HepG2 (cell line): ENCODE measurements around the gene GPER1. TPM values are rescaled to one million over a fixed set of nuclear protein-coding genes. Genes with fewer than 3 reads are reported as not detected.

Experiments
- KDM5B ChIP-seq: sonication (generic); formaldehyde crosslinking; IDR thresholded peaks from 2 replicates; pipeline ENCODE4 v1.4.0; 2020; ENCODE audit warnings: missing genetic modification reagents, mild to moderate bottlenecking, borderline replicate concordance
- MIXL1 ChIP-seq: IDR thresholded peaks from 2 replicates; pipeline ENCODE4 v1.6.1; 2016
- MYC ChIP-seq: sonication (generic); formaldehyde crosslinking; IDR thresholded peaks from 2 replicates; pipeline ENCODE4 v1.9.0; 2021; ENCODE audit warnings: missing genetic modification reagents, borderline replicate concordance
- POLR2A ChIP-seq, 2 experiments: IDR thresholded peaks; 2 replicates each; pipeline ENCODE4 v1.6.1; 2011; ENCODE audit warnings: low read depth in 2 of 2, low read length in 2 of 2, mild to moderate bottlenecking in 1 of 2, moderate library complexity in 1 of 2; ENCODE audit not compliant: insufficient read depth in 1 of 2
- POLR2AphosphoS5 ChIP-seq: IDR thresholded peaks from 2 replicates; pipeline ENCODE4 v1.6.1; 2012; ENCODE audit warnings: low read depth, low read length
- RNF219 ChIP-seq: sonication (generic); formaldehyde crosslinking; IDR thresholded peaks from 2 replicates; pipeline ENCODE4 v1.5.0; 2020; ENCODE audit warnings: mild to moderate bottlenecking, missing genetic modification reagents
- RXRB ChIP-seq: IDR thresholded peaks from 2 replicates; pipeline ENCODE4 v1.6.1; 2016; ENCODE audit warnings: borderline replicate concordance, missing genetic modification reagents, missing compliant biosample characterization
- SMAD3 ChIP-seq: sonication (generic); formaldehyde crosslinking; IDR thresholded peaks from 2 replicates; pipeline ENCODE4 v1.4.0; 2020; ENCODE audit warnings: missing genetic modification reagents
- SYNCRIP ChIP-seq: fragments of 200-400 bp; formaldehyde crosslinking; IDR thresholded peaks from 2 replicates; pipeline ENCODE4 v1.6.1; 2018; ENCODE audit warnings: mild to moderate bottlenecking, low read depth, low read length; ENCODE audit not compliant: insufficient read depth
- TARDBP ChIP-seq: sonication (generic); formaldehyde crosslinking; IDR thresholded peaks from 2 replicates; pipeline ENCODE4 v1.8.0; 2022; ENCODE audit warnings: mild to moderate bottlenecking, missing genetic modification reagents
- TGIF2 ChIP-seq: IDR thresholded peaks from 2 replicates; pipeline ENCODE4 v1.6.1; 2016; ENCODE audit warnings: control low read depth, missing compliant biosample characterization
- ZGPAT ChIP-seq: IDR thresholded peaks from 2 replicates; pipeline ENCODE4 v1.6.1; 2016; ENCODE audit warnings: mild to moderate bottlenecking
- ZNF414 ChIP-seq: sonication (generic); formaldehyde crosslinking; IDR thresholded peaks from 2 replicates; pipeline ENCODE4 v1.5.0; 2020; ENCODE audit warnings: missing genetic modification reagents
- ZNF563 ChIP-seq: sonication (generic); formaldehyde crosslinking; IDR thresholded peaks from 2 replicates; pipeline ENCODE4 v1.8.0; 2022; ENCODE audit warnings: mild to moderate bottlenecking, moderate library complexity, missing genetic modification reagents
- ZNF580 ChIP-seq: IDR thresholded peaks from 2 replicates; pipeline ENCODE4 v1.6.1; 2016; ENCODE audit warnings: low read depth, borderline replicate concordance
- ZNF652 ChIP-seq: IDR thresholded peaks from 2 replicates; pipeline ENCODE4 v1.6.1; 2016; ENCODE audit warnings: low read depth, borderline replicate concordance
- ZNF670 ChIP-seq: sonication (generic); formaldehyde crosslinking; IDR thresholded peaks from 2 replicates; pipeline ENCODE4 v1.8.0; 2022; ENCODE audit warnings: mild to moderate bottlenecking, missing genetic modification reagents, borderline replicate concordance
- polyA plus RNA-seq, 8 experiments: library from polyadenylated mRNA; depleted of rRNA in 3 of 8; stranded (reverse) in 7 of 8; unstranded in 1 of 8; fragments of >200 nt; fragmentation: Illumina TruSeq in 4 of 8; extraction: Trizol in 4 of 8; gene quantifications; 2 replicates each; pipeline versions ENCODE4 v1.2.1 to v1.2.3, GENCODE V29; 2011 to 2016; ENCODE audit warnings: low read depth in 4 of 8, missing spikeins in 1 of 8, mixed read lengths in 1 of 8; ENCODE audit not compliant: insufficient read depth in 1 of 8
- total RNA-seq, 5 experiments: library from RNA; depleted of rRNA; stranded (reverse); fragments of >200 nt; fragmentation: Illumina TruSeq; extraction: Trizol; gene quantifications; 2 replicates each; pipeline ENCODE4 v1.2.3, GENCODE V29; 2016; ENCODE audit warnings: low read depth in 1 of 5
- TF ChIP-seq, protein P1 (sequence below), 2 experiments: sonication (generic) in 1 of 2; formaldehyde crosslinking in 1 of 2; IDR thresholded peaks; 2 replicates each; pipeline versions ENCODE4 v1.4.0 to v1.6.1; 2016 to 2020; ENCODE audit warnings: borderline replicate concordance in 1 of 2, low read depth in 1 of 2, mild to moderate bottlenecking in 1 of 2, missing genetic modification reagents in 1 of 2

GPER1 gene
- total and polyA plus RNA-seq, 2 of the 13 experiments (the other 11 are each of a cell fraction or from before 2014, with no cell fraction given): 12.7 to 19.7 TPM

DNA sequence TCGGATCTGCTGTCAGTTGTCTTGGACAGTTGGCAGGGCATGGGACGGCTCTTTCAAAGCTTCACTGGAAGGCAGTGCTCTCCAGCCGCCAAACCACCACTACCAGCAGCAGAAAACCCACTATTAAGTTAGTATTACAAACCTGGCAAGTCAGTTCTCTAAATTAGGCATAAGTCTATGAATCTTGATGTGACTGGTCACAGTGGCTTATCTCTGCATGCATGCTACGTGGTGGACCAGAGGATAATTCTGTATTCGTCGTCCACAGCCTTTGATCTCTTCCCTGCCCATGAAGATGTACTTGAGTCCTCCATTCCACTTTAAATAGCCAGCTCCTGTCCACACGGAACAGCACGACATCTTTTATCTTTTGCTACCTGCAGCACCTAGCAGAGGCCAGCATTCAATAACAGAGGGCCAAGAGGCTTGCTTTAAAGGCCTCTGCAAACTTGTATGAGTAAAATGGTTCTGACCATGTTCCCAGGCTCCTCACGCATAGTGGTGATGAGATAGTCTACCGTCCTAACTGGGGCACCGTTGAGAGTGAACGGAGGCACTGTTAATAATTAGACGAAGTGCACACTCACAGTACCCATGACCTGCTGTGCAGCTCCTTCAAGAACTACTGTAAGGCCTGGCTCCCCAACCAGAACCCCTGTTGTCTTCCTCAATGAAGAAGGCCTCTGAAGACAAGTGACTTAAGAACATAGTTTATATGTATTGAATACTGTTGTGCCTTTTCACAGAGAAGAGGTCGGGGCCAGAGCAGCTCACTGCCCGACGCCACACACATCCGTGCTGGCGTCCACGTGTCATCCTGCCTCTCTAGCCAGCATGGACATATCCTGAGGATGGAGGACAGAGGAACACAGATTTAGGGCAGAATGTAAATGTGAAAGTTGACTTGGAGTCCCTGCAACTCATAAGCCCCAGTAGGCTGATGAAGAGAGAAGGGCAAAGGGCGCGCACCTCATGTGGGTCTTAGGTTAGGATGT is 42.5 kb upstream of the GPER1 start (continued):
- TF ChIP-seq, protein P1, sequence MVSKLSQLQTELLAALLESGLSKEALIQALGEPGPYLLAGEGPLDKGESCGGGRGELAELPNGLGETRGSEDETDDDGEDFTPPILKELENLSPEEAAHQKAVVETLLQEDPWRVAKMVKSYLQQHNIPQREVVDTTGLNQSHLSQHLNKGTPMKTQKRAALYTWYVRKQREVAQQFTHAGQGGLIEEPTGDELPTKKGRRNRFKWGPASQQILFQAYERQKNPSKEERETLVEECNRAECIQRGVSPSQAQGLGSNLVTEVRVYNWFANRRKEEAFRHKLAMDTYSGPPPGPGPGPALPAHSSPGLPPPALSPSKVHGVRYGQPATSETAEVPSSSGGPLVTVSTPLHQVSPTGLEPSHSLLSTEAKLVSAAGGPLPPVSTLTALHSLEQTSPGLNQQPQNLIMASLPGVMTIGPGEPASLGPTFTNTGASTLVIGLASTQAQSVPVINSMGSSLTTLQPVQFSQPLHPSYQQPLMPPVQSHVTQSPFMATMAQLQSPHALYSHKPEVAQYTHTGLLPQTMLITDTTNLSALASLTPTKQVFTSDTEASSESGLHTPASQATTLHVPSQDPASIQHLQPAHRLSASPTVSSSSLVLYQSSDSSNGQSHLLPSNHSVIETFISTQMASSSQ (IDR thresholded peaks at IDR 0.05; ENCODE audit: low read depth): peak; percentile 73
- TF ChIP-seq, protein P1 (CRISPR knock-in tag; IDR thresholded peaks at IDR 0.05; ENCODE audit: borderline replicate concordance): peak; percentile 65; the same call in 1 of the 2 replicates
- 0 out of 2 replicates have a peak, but pooled peaks have one; percentile 20 for TF ChIP-seq SMAD3 (CRISPR knock-in tag)
- TF ChIP-seq POLR2AphosphoS5: peak; percentile 63
- 0 out of 2 replicates have a peak, but pooled peaks have one; percentile 7 for TF ChIP-seq ZNF580
- no peak for TF ChIP-seq ZNF652
- TF ChIP-seq ZNF670 (CRISPR knock-in tag): no peak
- TF ChIP-seq SYNCRIP: no peak
- TF ChIP-seq RXRB (CRISPR knock-in tag): 0 out of 2 replicates have a peak, but pooled peaks have one; percentile 8
- TF ChIP-seq TGIF2: 0 out of 2 replicates have a peak, but pooled peaks have one; percentile 52
- 0 out of 2 replicates have a peak, but pooled peaks have one; percentile 9 for TF ChIP-seq ZGPAT (CRISPR knock-in tag)
- TF ChIP-seq MYC (CRISPR knock-in tag): peak; percentile 31; the same call in 1 of the 2 replicates
- TF ChIP-seq MIXL1 (CRISPR knock-in tag): 0 out of 2 replicates have a peak, but pooled peaks have one; percentile 7
- TF ChIP-seq ZNF414 (CRISPR knock-in tag): 0 out of 2 replicates have a peak, but pooled peaks have one; percentile 30
- no peak for TF ChIP-seq RNF219
- 0 out of 2 replicates have a peak, but pooled peaks have one; percentile 18 for TF ChIP-seq TARDBP (CRISPR knock-in tag)
- 0 out of 2 replicates have a peak, but pooled peaks have one; percentile 30 for TF ChIP-seq ZNF563 (CRISPR knock-in tag)
- TF ChIP-seq KDM5B (CRISPR knock-in tag): 0 out of 2 replicates have a peak, but pooled peaks have one; percentile 9
- peak in 1 of 2 experiments; percentile 67; a peak in 2 of 4 replicates for TF ChIP-seq POLR2A (IDR thresholded peaks at IDR 0.05; ENCODE audit: insufficient read depth in 1 of 2, low read depth in 2 of 2, low read length in 2 of 2)
